Sigmoid colon (tissue), 4 donors: ENCODE measurements around the gene CCDC7.

Experiments
- EP300 ChIP-seq, 4 donors: sonication (generic); formaldehyde crosslinking; IDR thresholded peaks; one replicate each; pipeline ENCODE4 v1.6.1; 2017; ENCODE audit warnings: antibody characterized with exemption in 4 of 4
- TF ChIP-seq, protein P1 (sequence below), 4 experiments: fragments of 450-650 bp in 3 of 4; fragments of 200-600 bp in 1 of 4; IDR thresholded peaks; one replicate each; pipeline ENCODE4 v1.5.1; 2016 to 2019; ENCODE audit warnings: antibody characterized with exemption in 4 of 4, mild to moderate bottlenecking in 3 of 4, moderate library complexity in 2 of 4

DNA sequence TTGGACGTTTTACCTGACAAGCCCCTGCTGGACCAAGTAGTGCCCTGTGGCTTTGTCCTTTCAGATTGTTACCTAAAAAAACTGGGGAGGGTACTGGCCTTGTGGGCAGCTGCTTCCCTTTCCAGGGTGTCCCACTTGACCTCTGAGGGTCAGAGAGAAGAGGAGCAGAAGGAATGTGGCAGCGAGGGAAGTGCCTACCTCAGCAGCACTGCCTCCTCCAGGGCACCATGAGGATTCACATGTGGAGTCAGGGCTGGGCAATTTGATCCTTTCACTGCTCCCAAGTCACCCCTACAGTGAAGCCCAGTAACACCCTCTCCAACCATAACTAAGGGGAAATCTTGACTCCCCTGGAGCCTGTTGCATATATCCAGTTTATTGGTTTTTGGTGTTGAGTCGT is 447.5 kb downstream of the CCDC7 start:
- TF ChIP-seq, protein P1, sequence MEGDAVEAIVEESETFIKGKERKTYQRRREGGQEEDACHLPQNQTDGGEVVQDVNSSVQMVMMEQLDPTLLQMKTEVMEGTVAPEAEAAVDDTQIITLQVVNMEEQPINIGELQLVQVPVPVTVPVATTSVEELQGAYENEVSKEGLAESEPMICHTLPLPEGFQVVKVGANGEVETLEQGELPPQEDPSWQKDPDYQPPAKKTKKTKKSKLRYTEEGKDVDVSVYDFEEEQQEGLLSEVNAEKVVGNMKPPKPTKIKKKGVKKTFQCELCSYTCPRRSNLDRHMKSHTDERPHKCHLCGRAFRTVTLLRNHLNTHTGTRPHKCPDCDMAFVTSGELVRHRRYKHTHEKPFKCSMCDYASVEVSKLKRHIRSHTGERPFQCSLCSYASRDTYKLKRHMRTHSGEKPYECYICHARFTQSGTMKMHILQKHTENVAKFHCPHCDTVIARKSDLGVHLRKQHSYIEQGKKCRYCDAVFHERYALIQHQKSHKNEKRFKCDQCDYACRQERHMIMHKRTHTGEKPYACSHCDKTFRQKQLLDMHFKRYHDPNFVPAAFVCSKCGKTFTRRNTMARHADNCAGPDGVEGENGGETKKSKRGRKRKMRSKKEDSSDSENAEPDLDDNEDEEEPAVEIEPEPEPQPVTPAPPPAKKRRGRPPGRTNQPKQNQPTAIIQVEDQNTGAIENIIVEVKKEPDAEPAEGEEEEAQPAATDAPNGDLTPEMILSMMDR (IDR thresholded peaks at IDR 0.05): no peak
- no peak for TF ChIP-seq EP300 (IDR thresholded peaks at IDR 0.05)
